ENCODE data around the gene CLCN3. TPM values are rescaled to one million over a fixed set of nuclear protein-coding genes. Genes with fewer than 3 reads are reported as not detected.
"Not testable (repeated sequence)": the region's sequence is repeated elsewhere in the genome, so short reads cannot be mapped to it uniquely, and the experiment has no call there.

CLCN3 gene
- total RNA-seq, 2 donors from 2014 or later: 38.7 to 42.5 TPM

GRCh38 chr4:169615467-169616106 is 4.8 kb upstream of the CLCN3 start:
- no peak for DNase-seq
- ATAC-seq: no peak
- intact Hi-C loops (cut with DNase I): loop anchor here (5.0 to 10.0 kb wide), 3 partner anchors 89 to 139 kb away; partner anchors contain the start of gene HPF1 (in 1 of the 2)

DNA sequence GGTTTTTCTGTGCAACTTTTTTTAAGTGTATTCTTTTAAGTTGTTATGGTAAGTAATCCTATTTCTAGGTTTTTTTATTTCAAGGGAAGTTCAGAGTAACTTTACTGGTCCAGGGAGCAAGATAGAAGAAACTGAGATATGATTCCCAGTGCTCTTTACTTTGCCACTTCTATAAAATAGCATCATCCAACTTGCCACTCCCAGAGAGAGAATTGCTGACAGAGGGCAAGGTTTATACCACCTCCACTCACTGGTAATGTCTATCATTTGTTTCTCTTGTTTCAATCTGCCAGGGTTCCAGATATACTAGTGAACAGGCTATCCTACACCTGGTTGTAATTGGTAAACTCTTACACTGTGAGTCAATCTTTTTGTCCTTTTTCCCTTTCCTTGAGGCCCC is 3.5 kb upstream of the CLCN3 start:
- DNase-seq (no peak), ATAC-seq (no peak)
- intact Hi-C loops (cut with DNase I): loop anchor here (5.0 to 10.0 kb wide), 3 partner anchors 88 to 138 kb away; partner anchors contain the start of gene HPF1 (in 1 of the 2)

DNA sequence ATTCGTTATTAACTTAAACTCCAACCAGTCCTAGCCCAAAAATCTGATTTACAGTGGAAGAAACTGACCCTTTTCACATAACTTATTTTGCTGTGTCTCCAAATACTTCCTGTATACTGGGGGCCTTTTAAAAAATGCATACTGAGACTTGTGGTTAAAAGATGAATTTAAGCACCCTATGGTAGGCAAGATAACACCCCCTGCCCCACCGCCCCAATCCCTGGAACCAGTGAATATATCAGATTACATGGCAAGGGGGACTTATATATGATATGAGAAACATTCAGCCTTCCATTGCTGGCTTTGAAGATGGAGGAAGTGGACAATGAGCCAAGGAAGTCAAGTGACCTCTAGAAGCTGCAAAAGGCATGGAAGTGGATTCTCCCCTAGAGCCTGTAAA is 3.1 kb upstream of the CLCN3 start:
- ATAC-seq: no peak
- no peak for DNase-seq
- intact Hi-C loops (cut with DNase I): loop anchor here (5.0 to 10.0 kb wide), 3 partner anchors 87 to 137 kb away; partner anchors contain the start of gene HPF1 (in 1 of the 2)

- intact Hi-C loops (cut with DNase I): loop anchor here (5.0 to 10.0 kb wide), 3 partner anchors 87 to 137 kb away; partner anchors contain the start of gene HPF1 (in 1 of the 2)
- DNase-seq (no peak), ATAC-seq (no peak)
These were observed 2.1 kb upstream of the CLCN3 start for GRCh38 chr4:169618286-169618685.

GRCh38 chr4:169618986-169619385 is 1.4 kb upstream of the CLCN3 start:
- DNase-seq: no peak
- ATAC-seq: no peak
- intact Hi-C loops (cut with DNase I): loop anchor here (5.0 to 10.0 kb wide), 3 partner anchors 86 to 136 kb away; partner anchors contain the start of gene HPF1 (in 1 of the 2)

DNA sequence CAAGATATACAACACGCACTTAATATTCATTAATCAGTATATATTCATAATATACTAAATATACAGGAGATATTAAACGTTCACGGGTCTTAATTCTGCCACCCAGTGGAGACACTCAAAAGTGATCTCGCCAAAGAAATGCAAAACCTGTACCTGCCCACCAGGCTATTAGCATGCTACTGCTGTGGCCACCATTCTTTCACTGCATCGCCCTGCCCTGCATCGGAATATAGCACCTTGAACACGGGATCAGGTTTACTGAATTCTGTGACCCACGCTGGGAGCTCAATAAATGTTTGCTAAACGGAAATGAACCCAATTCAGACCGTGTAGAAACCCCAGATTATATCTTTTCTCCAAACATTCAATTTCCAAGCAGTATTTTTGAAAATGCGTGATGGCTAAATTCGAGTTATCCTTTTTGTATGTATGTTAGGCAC is 840 bp upstream of the CLCN3 start:
- intact Hi-C loops (cut with DNase I): loop anchor here (5.0 to 10.0 kb wide), 3 partner anchors 85 to 135 kb away; partner anchors contain the start of gene HPF1 (in 1 of the 2)
- DNase-seq: no peak
- peak; percentile 39 to 59 for ATAC-seq

DNA sequence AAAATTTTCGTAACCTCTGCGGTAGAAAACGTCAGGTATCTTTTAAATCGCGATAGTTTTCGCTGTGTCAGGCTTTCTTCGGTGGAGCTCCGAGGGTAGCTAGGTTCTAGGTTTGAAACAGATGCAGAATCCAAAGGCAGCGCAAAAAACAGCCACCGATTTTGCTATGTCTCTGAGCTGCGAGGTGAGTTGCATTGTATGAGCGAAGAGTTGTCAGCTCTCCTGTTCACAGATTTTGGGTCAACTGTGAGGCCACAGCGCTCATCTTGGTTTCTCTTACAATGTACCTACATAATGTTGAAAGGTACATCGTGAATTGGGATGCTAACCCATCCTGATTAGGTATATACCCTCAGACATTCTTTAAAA is 486 bp downstream of the CLCN3 start:
- ATAC-seq (peak in 1 of 2 donors; percentile 8), DNase-seq (no peak)
- intact Hi-C loops (cut with DNase I): loop anchor here in 1 of 2 donors (5.0 kb wide), 1 partner anchor 406 kb away; the partner anchor contains the start of gene MFAP3L

- DNase-seq (no peak), ATAC-seq (no peak)
- intact Hi-C loops (cut with DNase I): loop anchor here in 1 of 2 donors (2.0 to 5.0 kb wide), 2 partner anchors 37 to 405 kb away; partner anchors contain the start of gene MFAP3L
These were observed 1.5 kb downstream of the CLCN3 start for GRCh38 chr4:169621731-169622492.

DNA sequence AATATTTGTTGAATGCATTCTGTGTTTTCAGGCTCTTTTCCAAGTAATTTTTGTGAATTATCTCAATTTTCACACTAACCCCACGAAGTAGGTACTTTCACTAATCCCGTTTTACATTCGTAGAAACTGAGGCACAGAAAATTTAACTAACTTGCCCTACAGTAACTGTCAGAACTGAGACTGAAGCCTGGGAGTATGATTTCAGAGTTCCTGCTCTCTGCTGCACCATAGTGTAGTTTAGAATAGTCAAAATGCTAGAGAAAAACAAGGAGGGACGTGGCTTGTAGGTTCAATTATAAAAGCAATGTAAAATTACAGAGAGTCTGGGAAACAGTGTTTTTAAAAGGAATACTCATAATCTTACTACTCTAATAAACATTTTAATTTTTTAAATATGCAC is 2.2 kb downstream of the CLCN3 start:
- DNase-seq: no peak
- intact Hi-C loops (cut with DNase I): loop anchor here in 1 of 2 donors (2.0 to 5.0 kb wide), 2 partner anchors 36 to 405 kb away; partner anchors contain the start of gene MFAP3L
- ATAC-seq: no peak

GRCh38 chr4:169624012-169624411 is 3.6 kb downstream of the CLCN3 start:
- DNase-seq, ATAC-seq: not testable (repeated sequence)
- intact Hi-C loops (cut with DNase I): loop anchor here in 1 of 2 donors (5.0 kb wide), 1 partner anchor 403 kb away; the partner anchor contains the start of gene MFAP3L

GRCh38 chr4:169625886-169626285 is 5.5 kb downstream of the CLCN3 start:
- DNase-seq (no peak), ATAC-seq (no peak)
- intact Hi-C loops (cut with DNase I): no loop called here

DNA sequence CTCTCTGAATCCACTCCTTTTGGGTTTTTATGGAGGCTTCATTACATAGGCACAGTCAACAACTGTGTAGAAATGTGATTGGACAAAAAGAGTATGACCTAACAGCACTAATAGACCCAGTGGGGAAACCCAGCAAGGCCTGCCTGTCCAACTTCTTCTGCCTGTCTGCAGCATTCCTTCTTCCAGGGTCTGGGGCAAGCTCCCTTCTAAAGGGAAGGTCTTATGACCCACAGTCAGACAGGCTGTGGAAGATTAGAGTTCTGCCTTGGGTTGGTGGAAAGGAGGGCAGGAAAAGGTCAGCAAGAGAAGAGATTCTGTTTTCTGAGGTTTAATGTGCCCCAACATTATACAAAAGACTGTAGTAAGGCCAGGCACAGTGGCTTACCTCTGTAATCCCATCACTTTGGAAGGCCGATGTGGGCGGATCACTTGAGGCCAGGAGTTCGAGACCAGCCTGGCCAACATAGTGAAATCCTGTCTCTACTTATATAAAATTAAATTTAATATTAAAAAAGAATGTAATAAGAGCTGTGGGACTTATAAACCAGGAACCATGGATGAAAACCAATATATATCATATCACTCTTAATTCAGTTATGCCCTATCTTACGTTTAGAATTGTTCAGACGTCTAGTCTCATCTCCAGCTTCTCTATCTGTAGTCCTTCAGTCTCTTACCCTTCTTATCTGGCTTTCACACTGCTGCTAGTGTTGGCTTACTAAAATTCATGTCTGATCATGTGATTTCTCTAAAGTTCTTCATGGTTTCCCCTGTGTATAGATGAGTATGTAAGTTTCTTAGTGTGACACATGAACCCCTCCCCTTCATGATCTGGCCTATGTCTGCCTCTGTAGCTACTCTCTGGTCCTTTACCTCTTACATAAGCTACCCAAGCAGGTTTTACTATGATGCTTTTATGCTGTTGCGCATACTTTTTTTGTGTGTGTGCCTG is 6.2 kb downstream of the CLCN3 start:
- ATAC-seq (no peak), DNase-seq (no peak)
- intact Hi-C loops (cut with DNase I): no loop called here

- intact Hi-C loops (cut with DNase I): no loop called here
- ATAC-seq (no peak), DNase-seq (no peak)
These were observed 6.9 kb downstream of the CLCN3 start for GRCh38 chr4:169627307-169627706.

GRCh38 chr4:169628579-169628978 is 8.2 kb downstream of the CLCN3 start:
- DNase-seq: no peak
- intact Hi-C loops (cut with DNase I): no loop called here
- ATAC-seq: no peak

- intact Hi-C loops (cut with DNase I): no loop called here
- no peak for DNase-seq
- ATAC-seq: no peak
These were observed 9.7 kb downstream of the CLCN3 start for GRCh38 chr4:169630069-169630468.

DNA sequence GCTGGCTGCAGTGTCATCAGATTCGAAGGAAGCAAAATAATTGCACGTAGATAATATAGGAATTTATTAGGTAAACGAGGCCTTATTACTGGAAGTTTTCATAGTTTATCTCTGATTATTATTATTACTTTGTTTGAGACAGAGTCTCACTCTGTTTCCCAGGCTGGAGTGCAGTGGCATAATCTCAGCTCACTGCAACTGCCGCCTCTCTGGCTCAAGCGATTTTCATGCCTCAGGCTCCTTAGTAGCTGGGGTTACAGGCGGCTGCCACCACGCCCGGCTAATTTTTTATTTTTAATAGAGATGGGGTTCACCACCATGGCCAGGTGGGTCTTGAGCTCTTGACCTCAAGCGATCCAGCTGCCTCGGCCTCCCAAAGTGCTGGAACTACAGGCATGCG is 12.5 kb downstream of the CLCN3 start:
- no peak for DNase-seq
- intact Hi-C loops (cut with DNase I): no loop called here
- ATAC-seq: no peak

DNA sequence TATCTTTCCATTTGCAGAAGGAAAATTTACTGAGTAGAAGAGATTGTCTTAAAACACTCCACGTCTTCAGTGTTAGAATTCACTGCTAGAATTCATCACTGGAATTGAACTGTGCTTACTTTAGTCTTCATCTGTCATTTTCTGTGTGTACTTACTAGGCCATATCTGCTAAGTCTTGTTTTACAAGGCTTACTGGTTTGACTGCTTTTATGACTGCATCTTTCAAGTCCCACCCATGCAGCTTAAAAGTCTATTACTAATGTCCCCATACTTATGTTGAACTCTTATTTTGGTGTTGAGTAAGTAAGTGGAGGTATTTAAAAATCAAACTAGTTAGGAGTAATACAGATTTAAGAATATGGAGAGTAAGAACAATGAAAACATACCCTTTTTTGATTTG is 14.6 kb downstream of the CLCN3 start:
- intact Hi-C loops (cut with DNase I): no loop called here
- no peak for ATAC-seq
- DNase-seq: no peak

GRCh38 chr4:169640261-169640870 is 20.0 kb downstream of the CLCN3 start:
- ATAC-seq (no peak), DNase-seq (no peak)
- intact Hi-C loops (cut with DNase I): no loop called here

Measured in left cardiac atrium (tissue), 4 donors.